ENCODE measurements around the gene CLEC2L.

GRCh38 chr7:139515266-139515665 lies 8.2 kb upstream of the CLEC2L start:
- no peak for TF ChIP-seq CTCF (IDR thresholded peaks at IDR 0.05; ENCODE audit: insufficient read depth, low read length, poor library complexity, severe bottlenecking)
- TF ChIP-seq EZH2phosphoT487 (conservative IDR thresholded peaks at IDR 0.05; ENCODE audit: low read length): no peak
